Esophagus muscularis mucosa (tissue), 4 donors: ENCODE data around the gene SNX15.
A peak's percentile ranks its signal among the peaks of the same experiment; 100 is the strongest.

Source experiments
- EP300 ChIP-seq: sonication (generic); formaldehyde crosslinking; IDR thresholded peaks from one replicate; pipeline ENCODE4 v1.6.1; 2017; ENCODE audit warnings: antibody characterized with exemption
- POLR2A ChIP-seq: fragments of 450-650 bp; IDR thresholded peaks from one replicate; pipeline ENCODE4 v1.6.1; 2017; ENCODE audit warnings: antibody characterized with exemption, moderate library complexity, mild to moderate bottlenecking, low read depth
- TF ChIP-seq, protein P1 (sequence below), 3 experiments: fragments of 200-600 bp in 2 of 3; fragments of 450-650 bp in 1 of 3; sonication (generic) in 2 of 3; IDR thresholded peaks; one replicate each; pipeline ENCODE4 v1.5.1; 2017 to 2019; ENCODE audit warnings: antibody characterized with exemption in 3 of 3, mild to moderate bottlenecking in 2 of 3, moderate library complexity in 1 of 3

DNA sequence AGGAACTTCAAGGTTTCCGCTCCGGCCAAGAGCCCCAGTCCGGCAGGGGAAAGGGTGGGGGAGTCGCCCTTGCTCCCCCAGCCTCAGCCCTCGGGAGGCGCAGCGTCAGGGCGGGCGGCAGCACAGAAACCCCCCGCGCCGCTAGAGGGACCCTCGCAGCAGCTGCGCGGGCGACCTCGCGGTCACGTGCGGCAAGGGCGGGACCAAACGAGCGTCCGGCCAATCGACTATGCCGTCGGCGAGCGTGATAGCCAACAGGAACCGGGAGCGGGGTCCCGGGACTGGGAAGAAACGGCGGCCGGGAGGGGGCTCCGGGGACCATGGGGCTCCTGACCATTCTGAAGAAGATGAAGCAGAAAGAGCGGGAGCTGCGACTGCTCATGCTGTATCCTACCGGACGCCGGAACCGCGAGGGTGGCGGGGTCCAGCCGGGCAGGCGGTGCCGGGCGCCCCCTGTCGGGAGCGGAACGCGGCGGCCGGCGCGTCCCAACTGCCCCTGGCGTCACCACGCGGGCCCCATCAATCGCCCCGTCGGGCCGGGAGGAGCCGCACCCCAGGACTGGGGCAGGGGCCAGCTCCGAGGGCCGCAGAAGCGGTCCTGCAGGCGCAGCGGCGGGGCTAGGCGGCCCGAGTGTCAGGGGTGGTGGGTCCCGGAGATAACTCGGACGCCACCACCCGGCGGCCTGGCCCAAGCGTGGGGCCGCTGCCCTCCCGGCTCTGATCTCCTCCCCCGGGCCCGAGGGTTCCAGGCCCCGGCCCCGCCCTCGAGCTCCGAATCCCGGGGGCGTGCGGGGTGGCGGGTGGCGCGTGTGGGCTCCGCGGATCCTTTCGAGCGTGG lies 13.1 kb upstream of the SNX15 start, which contains the start of gene ARL2:
- TF ChIP-seq, protein P1, sequence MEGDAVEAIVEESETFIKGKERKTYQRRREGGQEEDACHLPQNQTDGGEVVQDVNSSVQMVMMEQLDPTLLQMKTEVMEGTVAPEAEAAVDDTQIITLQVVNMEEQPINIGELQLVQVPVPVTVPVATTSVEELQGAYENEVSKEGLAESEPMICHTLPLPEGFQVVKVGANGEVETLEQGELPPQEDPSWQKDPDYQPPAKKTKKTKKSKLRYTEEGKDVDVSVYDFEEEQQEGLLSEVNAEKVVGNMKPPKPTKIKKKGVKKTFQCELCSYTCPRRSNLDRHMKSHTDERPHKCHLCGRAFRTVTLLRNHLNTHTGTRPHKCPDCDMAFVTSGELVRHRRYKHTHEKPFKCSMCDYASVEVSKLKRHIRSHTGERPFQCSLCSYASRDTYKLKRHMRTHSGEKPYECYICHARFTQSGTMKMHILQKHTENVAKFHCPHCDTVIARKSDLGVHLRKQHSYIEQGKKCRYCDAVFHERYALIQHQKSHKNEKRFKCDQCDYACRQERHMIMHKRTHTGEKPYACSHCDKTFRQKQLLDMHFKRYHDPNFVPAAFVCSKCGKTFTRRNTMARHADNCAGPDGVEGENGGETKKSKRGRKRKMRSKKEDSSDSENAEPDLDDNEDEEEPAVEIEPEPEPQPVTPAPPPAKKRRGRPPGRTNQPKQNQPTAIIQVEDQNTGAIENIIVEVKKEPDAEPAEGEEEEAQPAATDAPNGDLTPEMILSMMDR (IDR thresholded peaks at IDR 0.05): peak; percentile 81 to 87 (median 84)
- no peak for TF ChIP-seq EP300
- TF ChIP-seq POLR2A: peak; percentile 31
